T-helper 22 cell (primary cell): ENCODE data around the gene ERRFI1.
"Not testable (repeated sequence)": the region's sequence is repeated elsewhere in the genome, so short reads cannot be mapped to it uniquely, and the experiment has no call there.

ENCODE experiments used
- DNase-seq: peaks from one replicate; pipeline ENCODE4 v3.0.0-alpha.2; 2020; ENCODE audit warnings: low read depth

The ERRFI1 gene

GRCh38 chr1:8026153-8026975, at the start of gene ERRFI1:
Gene ERRFI1, minus strand, starts transcription at chr1:8026309. Its CDS starts 10,690 bp downstream, at chr1:8015619.
- DNase-seq: peak; percentile 76

DNA sequence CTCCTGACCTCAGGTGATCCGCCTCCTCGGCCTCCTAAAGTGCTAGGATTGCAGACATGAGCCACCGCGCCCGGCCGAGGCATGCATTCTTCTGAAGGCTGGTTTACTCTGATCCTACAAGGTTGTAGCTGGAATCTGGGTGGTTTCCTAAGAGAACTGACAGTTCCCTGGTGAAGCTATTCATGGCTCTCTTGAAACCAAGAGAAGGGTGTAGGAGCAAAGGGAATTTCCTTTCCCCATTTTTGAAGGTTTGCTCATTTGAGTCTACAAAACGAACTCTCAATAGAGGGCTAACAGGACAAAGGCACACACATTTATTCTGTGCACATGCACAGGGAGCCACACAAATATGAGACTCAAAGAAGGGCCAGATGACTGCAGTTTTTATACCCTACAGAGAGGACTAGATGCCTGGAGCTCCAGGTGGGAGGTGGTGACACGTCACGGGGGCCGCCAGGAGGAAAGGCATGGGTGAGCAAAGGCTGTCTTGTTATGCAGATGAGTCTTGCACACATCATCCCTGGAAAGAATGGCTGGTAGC, 49.5 kb upstream of the ERRFI1 start:
- no peak for DNase-seq

- no peak for DNase-seq
Measured at GRCh38 chr1:8073112-8073855, 47.2 kb upstream of the ERRFI1 start.

DNA sequence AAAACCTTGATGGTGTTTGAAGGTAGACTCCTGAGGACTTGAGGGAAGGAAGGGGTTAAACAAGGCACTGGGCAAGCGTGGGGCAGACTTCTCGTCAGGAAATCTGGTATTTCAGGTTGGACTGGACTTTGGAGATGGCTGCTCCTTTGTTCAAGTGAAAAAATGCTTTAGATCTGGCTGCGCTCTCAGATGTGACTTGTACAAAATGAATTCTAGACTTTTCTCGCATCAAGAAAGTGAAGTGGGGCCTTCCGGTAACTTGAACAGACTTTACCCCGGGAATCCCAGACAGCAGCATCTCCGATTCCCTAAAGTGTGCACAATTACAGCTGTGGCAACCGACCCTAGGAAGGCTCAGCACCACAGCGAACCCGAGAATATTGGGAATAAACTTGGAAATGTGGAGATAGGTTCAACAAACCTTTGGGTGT, 44.3 kb upstream of the ERRFI1 start:
- no peak for DNase-seq

GRCh38 chr1:8069614-8070320, 43.7 kb upstream of the ERRFI1 start:
- DNase-seq: not testable (repeated sequence)

GRCh38 chr1:8065369-8065768, 39.3 kb upstream of the ERRFI1 start:
- no peak for DNase-seq

GRCh38 chr1:8063298-8064036, 37.4 kb upstream of the ERRFI1 start:
- no peak for DNase-seq

- no peak for DNase-seq
Measured at GRCh38 chr1:8062861-8063260, 36.8 kb upstream of the ERRFI1 start.

DNA sequence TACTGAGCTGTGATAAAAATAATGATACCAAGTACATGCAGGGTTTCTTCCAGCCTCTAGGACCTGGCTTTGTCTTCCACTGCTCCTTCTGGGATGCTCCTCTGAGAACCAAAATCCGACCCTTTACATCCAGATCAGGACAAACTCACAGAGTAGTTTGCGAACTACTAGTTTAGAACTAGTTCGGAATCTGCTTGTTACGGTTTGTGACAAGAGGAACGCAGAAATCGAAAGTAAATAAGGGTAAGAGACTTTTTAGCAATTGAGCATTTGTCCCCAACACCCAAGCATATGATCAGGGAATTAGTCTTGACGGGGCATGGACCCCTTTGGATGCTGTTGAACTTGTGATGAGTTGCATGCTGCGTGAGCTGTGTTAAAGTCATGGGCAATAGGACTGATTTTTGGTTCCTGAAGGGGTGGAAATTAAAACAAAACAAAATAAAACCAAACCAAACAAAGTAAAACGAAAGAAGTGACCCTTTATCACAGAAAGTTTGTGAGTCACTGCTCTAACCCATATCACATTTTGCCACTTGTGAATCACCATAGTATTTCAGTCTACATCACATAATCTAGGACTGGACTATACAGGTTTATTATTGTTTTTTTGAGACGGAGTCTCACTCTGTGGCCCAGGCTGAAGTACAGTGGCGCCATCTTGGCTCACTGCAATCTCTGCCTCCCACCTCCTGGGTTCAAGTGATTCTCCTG, 35.7 kb upstream of the ERRFI1 start:
- no peak for DNase-seq

DNA sequence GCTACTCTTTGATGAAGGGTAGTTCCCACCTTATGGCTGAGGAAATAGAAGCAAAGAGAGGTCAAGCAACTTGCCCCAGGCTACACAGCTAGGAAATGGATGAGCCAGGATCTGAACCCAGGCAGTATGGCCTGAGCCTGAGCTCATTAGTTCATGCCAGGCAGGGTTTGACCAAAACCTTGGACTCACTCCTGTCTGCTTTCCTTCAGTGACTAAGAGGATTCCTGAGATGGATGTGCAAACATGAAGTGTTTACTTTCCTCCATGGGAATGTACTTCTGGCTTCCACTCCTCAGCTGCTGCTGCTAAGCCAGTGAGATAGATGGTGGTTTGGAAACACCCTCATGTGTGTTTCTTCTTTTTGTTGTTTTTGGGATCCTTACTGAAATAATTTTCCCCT, 35.1 kb upstream of the ERRFI1 start:
- no peak for DNase-seq

DNA sequence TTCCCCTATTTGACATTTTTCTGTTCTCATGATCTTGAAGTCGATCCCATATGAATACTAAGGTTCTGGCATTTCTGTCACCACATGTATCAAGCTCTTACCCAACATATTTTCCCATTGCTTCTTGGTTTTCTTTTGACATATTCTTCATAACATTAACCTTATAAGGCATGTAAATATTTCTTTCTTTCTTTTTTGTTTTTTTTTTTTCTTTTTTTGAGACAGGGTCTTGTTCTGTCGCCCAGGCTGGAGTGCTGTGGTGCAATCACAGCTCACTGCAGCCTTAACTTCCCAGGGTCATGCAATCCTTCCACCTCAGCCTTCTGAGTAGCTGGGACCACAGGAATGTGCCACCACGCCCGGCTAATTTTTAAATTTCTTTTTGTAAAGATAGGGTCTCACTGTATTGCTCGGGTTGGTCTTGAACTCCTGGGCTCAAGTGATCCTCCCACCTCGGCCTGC, 33.1 kb upstream of the ERRFI1 start:
- no peak for DNase-seq

GRCh38 chr1:8057779-8058178, 31.7 kb upstream of the ERRFI1 start:
- not testable (repeated sequence) for DNase-seq

DNA sequence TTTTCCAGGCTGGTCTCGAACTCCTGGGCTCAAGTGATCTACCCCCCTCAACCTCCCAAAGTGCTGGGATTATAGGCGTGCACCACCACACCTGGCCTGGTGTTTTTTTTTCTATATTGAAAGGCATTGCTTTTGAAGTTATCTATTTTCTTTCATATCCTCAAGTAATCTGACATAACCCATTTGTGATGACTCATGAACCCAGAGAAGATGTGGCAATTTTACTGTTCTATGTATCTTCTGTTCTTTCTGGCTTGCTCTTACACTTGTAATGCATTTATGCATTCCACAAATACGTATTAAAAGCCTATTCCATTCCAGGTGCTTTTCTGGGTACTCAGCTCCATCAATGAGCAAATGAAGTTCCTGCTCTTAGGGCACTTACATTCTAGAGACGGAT, 29.9 kb upstream of the ERRFI1 start:
- no peak for DNase-seq

GRCh38 chr1:8053878-8054567, 27.9 kb upstream of the ERRFI1 start:
- no peak for DNase-seq

GRCh38 chr1:8051650-8052049, 25.5 kb upstream of the ERRFI1 start:
- DNase-seq: no peak

DNA sequence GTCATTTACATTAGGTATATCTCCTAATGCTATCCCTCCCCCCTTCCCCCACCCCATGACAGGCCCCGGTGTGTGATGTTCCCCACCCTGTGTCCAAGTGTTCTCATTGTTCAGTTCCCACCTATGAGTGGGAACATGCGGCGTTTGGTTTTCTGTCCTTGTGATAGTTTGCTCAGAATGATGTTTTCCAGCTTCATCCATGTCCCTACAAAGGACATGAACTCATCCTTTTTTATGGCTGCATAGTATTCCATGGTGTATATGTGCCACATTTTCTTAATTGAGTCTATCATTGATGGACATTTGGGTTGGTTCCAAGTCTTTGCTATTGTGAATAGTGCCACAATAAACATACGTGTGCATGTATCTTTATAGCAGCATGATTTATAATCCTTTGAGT, 23.1 kb upstream of the ERRFI1 start:
- not testable (repeated sequence) for DNase-seq

GRCh38 chr1:8047686-8048445, 21.8 kb upstream of the ERRFI1 start:
- DNase-seq: no peak

DNA sequence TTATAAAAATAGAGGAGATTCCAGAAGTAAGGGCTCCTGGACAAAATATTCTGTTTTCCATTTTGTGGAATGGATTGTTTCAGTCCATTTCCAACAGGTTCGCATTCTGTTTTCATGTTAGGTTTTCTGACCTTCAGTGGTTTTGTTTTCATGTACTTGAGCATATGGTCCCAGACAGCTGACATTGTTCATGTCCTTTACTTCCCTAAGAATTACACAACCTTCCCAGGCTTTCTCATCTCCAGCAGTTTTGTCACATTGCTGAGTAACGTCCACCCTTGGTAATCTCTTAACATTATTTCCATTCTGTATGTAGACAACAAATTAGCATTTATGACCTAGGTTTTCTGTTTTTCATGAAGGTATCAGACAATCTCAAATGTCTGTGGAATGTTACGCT, 21.0 kb upstream of the ERRFI1 start:
- DNase-seq: no peak

DNA sequence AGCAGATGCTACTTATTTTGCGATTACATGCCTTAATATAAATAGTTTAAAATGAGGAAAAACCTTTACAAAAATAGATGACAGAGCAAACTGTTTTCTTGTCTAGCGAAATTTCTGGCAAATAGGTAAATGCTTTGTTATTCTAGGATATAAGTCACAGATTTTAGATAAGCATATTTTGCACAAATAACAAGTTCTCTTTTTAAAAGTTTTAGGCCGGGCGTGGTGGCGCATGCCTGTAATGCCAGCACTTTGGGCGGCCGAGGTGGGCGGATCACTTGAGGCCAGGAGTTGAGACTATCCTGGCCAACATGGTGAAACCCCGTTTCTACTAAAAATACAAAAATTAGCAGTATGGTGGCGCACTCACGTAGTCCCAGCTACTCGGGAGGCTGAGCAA, 20.3 kb upstream of the ERRFI1 start:
- no peak for DNase-seq

- no peak for DNase-seq
Measured at GRCh38 chr1:8043621-8044020, 17.5 kb upstream of the ERRFI1 start.
